HepG2 (cell line): ENCODE data around the gene SLC20A1. TPM values are rescaled to one million over a fixed set of nuclear protein-coding genes. Genes with fewer than 3 reads are reported as not detected.

ENCODE experiments used
- ARNT2 ChIP-seq: sonication (generic); formaldehyde crosslinking; IDR thresholded peaks from 2 replicates; pipeline ENCODE4 v1.8.0; 2022; ENCODE audit warnings: mild to moderate bottlenecking, low read depth, missing genetic modification reagents, moderate library complexity
- CEBPZ ChIP-seq: IDR thresholded peaks from 2 replicates; pipeline ENCODE4 v1.6.1; 2012; ENCODE audit warnings: low read length, improper control_type of control experiment
- FOSL2 ChIP-seq: sonication (generic); formaldehyde crosslinking; IDR thresholded peaks from 2 replicates; pipeline ENCODE4 v1.4.0; 2020; ENCODE audit warnings: missing genetic modification reagents
- FOXK1 ChIP-seq: sonication (generic); formaldehyde crosslinking; IDR thresholded peaks from 2 replicates; pipeline ENCODE4 v1.4.0; 2020; ENCODE audit warnings: low read depth, missing genetic modification reagents, borderline replicate concordance
- GATAD1 ChIP-seq: IDR thresholded peaks from 2 replicates; pipeline ENCODE4 v1.6.1; 2016; ENCODE audit warnings: missing genetic modification reagents, missing compliant biosample characterization
- HHEX ChIP-seq: IDR thresholded peaks from 2 replicates; pipeline ENCODE4 v1.6.1; 2016; ENCODE audit warnings: control low read depth
- MAX ChIP-seq: IDR thresholded peaks from 2 replicates; pipeline ENCODE4 v1.6.1; 2012; ENCODE audit warnings: inconsistent platforms
- NCOA2 ChIP-seq: sonication (generic); formaldehyde crosslinking; IDR thresholded peaks from 2 replicates; pipeline ENCODE4 v1.8.0; 2022; ENCODE audit warnings: inconsistent platforms
- NFIC ChIP-seq: IDR thresholded peaks from 2 replicates; pipeline ENCODE4 v1.6.1; 2012; ENCODE audit warnings: mild to moderate bottlenecking, low read length, inconsistent platforms
- PRPF4 ChIP-seq: fragments of 200-400 bp; formaldehyde crosslinking; IDR thresholded peaks from 2 replicates; pipeline ENCODE4 v1.6.1; 2016; ENCODE audit warnings: low read length, low read depth; ENCODE audit not compliant: poor library complexity, severe bottlenecking
- SALL1 ChIP-seq: sonication (generic); formaldehyde crosslinking; IDR thresholded peaks from 2 replicates; pipeline ENCODE4 v1.8.0; 2022; ENCODE audit warnings: mild to moderate bottlenecking, missing genetic modification reagents
- SNAPC4 ChIP-seq: sonication (generic); formaldehyde crosslinking; IDR thresholded peaks from 2 replicates; pipeline ENCODE4 v1.4.0; 2020; ENCODE audit warnings: mild to moderate bottlenecking, missing genetic modification reagents
- SP4 ChIP-seq: sonication (generic); formaldehyde crosslinking; IDR thresholded peaks from 2 replicates; pipeline ENCODE4 v1.8.1; 2023; ENCODE audit warnings: mild to moderate bottlenecking, missing genetic modification reagents
- SPEN ChIP-seq: sonication (generic); formaldehyde crosslinking; IDR thresholded peaks from 2 replicates; pipeline ENCODE4 v1.5.1; 2020; ENCODE audit warnings: low read depth, mild to moderate bottlenecking, missing genetic modification reagents
- TEAD2 ChIP-seq: sonication (generic); formaldehyde crosslinking; IDR thresholded peaks from 2 replicates; pipeline ENCODE4 v1.9.0; 2021; ENCODE audit warnings: missing genetic modification reagents
- ZNF3 ChIP-seq: IDR thresholded peaks from 2 replicates; pipeline ENCODE4 v1.7.0; 2017; ENCODE audit warnings: inconsistent platforms
- ZNF451 ChIP-seq: sonication (generic); formaldehyde crosslinking; IDR thresholded peaks from 2 replicates; pipeline ENCODE4 v1.5.0; 2020; ENCODE audit warnings: mild to moderate bottlenecking, missing genetic modification reagents
- ZNF570 ChIP-seq: sonication (generic); formaldehyde crosslinking; IDR thresholded peaks from 2 replicates; pipeline ENCODE4 v1.4.0; 2020; ENCODE audit warnings: mild to moderate bottlenecking, missing genetic modification reagents, borderline replicate concordance
- ZNF747 ChIP-seq: sonication (generic); formaldehyde crosslinking; IDR thresholded peaks from 2 replicates; pipeline ENCODE4 v1.8.1; 2023; ENCODE audit warnings: missing genetic modification reagents, mild to moderate bottlenecking, borderline replicate concordance
- ZNF788 ChIP-seq: sonication (generic); formaldehyde crosslinking; IDR thresholded peaks from 2 replicates; pipeline ENCODE4 v1.5.0; 2020; ENCODE audit warnings: mild to moderate bottlenecking, missing genetic modification reagents, borderline replicate concordance
- ZNF879 ChIP-seq: sonication (generic); formaldehyde crosslinking; IDR thresholded peaks from 2 replicates; pipeline ENCODE4 v1.8.1; 2023; ENCODE audit warnings: missing genetic modification reagents
- ZSCAN21 ChIP-seq: sonication (generic); formaldehyde crosslinking; IDR thresholded peaks from 2 replicates; pipeline ENCODE4 v1.8.0; 2022; ENCODE audit warnings: mild to moderate bottlenecking, missing genetic modification reagents, moderate library complexity, borderline replicate concordance
- polyA plus RNA-seq, 8 experiments: library from polyadenylated mRNA; depleted of rRNA in 3 of 8; stranded (reverse) in 7 of 8; unstranded in 1 of 8; fragments of >200 nt; fragmentation: Illumina TruSeq in 4 of 8; extraction: Trizol in 4 of 8; gene quantifications; 2 replicates each; pipeline versions ENCODE4 v1.2.1 to v1.2.3, GENCODE V29; 2011 to 2016; ENCODE audit warnings: low read depth in 4 of 8, missing spikeins in 1 of 8, mixed read lengths in 1 of 8; ENCODE audit not compliant: insufficient read depth in 1 of 8
- total RNA-seq, 5 experiments: library from RNA; depleted of rRNA; stranded (reverse); fragments of >200 nt; fragmentation: Illumina TruSeq; extraction: Trizol; gene quantifications; 2 replicates each; pipeline ENCODE4 v1.2.3, GENCODE V29; 2016; ENCODE audit warnings: low read depth in 1 of 5

SLC20A1 gene
- total and polyA plus RNA-seq, 2 of the 13 experiments (the other 11 are each of a cell fraction or from before 2014, with no cell fraction given): 54.0 to 85.9 TPM

GRCh38 chr2:112645310-112646101 is at the start of gene SLC20A1 (continued):
- no peak for TF ChIP-seq SNAPC4
- TF ChIP-seq SPEN (CRISPR knock-in tag): no peak; the same call in none of the 2 replicates
- TF ChIP-seq ARNT2 (CRISPR knock-in tag): 0 out of 2 replicates have a peak, but pooled peaks have one; percentile 75
- no peak for TF ChIP-seq ZNF879 (CRISPR knock-in tag)
- peak; percentile 57 for TF ChIP-seq FOSL2 (CRISPR knock-in tag)
- TF ChIP-seq NCOA2 (CRISPR knock-in tag): peak; percentile 6; the same call in 1 of the 2 replicates
- TF ChIP-seq ZNF570 (CRISPR knock-in tag): no peak; the same call in 1 of the 2 replicates
- TF ChIP-seq FOXK1: peak; percentile 52; the same call in 1 of the 2 replicates
- no peak for TF ChIP-seq TEAD2
- no peak for TF ChIP-seq CEBPZ
- TF ChIP-seq ZNF3 (CRISPR knock-in tag): no peak
- TF ChIP-seq GATAD1: no peak
- TF ChIP-seq MAX: peak; percentile 90; the same call in 1 of the 2 replicates
- TF ChIP-seq ZNF747 (CRISPR knock-in tag): peak; percentile 70; the same call in 1 of the 2 replicates
- TF ChIP-seq ZNF451 (CRISPR knock-in tag): no peak; the same call in 1 of the 2 replicates
- TF ChIP-seq NFIC: no peak
- TF ChIP-seq ZSCAN21: peak; percentile 56; the same call in 1 of the 2 replicates
- TF ChIP-seq PRPF4: no peak
- TF ChIP-seq ZNF788: peak; percentile 72; the same call in 1 of the 2 replicates
- peak; percentile 98 for TF ChIP-seq SP4 (CRISPR knock-in tag)
- no peak for TF ChIP-seq HHEX (CRISPR knock-in tag)
- TF ChIP-seq SALL1 (CRISPR knock-in tag): peak; percentile 81
